ENCODE data around the gene WNT6.

Gene WNT6

GRCh38 chr2:218877891-218878290 lies 18.3 kb downstream of the WNT6 start:
- Histone ChIP-seq H3K27me3 (no peaks in the 10 kb centered on the region), H3K9me3 (no peaks in the 10 kb centered on the region), H3K4me1 (peaks cover 38% of the 10 kb centered on the region), H3K36me3 (no peaks in the 10 kb centered on the region), H3K4me3 (ENCODE audit: low read depth, low read length) (no peak overlapping the region)
- peak; percentile 32 for DNase-seq
- no peak for TF ChIP-seq CTCF (IDR thresholded peaks at IDR 0.05; ENCODE audit: low read depth, low read length)

DNA sequence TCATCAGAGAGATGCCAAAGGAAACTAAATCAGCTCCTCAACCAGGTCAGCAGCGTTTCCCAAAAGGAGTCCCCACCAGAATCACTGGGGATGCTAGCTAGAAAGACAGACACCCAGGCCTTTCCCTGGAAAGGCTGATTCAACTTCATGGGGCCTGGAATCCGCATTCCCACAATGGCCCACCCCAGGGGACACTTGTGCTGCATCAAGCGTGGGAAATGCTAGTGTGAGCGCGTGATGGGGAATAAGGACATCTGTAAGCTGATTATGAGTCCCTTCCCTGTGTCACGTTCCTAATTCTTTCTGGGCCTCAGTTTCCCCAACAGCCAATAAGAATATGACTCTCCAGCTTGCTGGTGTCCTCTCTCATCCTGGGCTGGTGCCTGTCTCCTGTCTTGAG lies 18.9 kb downstream of the WNT6 start:
- H3K9me3 ChIP-seq = no peaks in the 10 kb centered on the region
- TF ChIP-seq CTCF (IDR thresholded peaks at IDR 0.05; ENCODE audit: low read depth, low read length) = no peak
- peak; percentile 44 for DNase-seq
- H3K27me3 ChIP-seq = no peaks in the 10 kb centered on the region
- H3K4me1 ChIP-seq = peaks cover 40% of the 10 kb centered on the region
- H3K4me3 ChIP-seq (ENCODE audit: low read depth, low read length) = no peak overlapping the region
- no peaks in the 10 kb centered on the region for H3K36me3 ChIP-seq

DNA sequence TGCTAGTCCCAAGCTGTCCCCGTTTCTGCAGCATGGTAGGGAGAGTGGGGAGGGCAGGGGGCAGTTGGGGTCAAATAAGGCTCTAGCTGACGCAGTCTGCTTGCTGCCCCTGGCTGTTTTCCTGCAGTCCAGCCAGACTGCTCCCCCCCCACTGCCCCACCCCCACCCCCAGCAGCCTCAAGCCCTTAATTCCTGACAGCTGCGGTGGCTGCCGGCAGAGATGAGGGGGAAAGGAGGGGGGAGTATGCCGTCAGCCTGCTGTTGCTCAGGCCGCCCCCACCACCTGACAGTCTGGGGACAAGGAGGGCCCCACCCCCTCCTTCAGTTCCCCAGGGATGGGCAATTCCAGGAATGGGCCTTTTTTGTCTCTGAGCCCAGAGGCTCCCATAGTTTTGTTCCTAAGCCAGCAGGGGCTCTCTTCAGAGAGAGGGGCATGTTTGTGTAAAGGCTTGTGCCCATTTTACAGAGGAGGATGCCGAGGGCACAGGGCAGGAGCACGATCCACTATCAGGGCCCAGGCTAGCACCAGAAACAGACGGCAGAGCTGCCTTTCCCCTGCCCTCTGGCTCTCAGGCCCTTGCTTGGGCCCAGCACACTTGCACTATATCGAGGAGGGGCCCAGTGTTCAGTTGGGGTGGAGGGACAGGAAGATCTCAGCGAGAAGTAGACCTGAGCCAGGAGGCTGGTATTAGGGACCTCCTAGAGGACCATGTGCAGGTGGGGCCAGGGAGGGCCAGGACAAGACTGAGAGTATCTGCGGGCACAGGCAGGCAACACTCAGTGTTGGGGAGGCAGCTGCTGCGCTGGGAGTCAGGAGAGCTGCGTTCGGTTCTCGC lies 19.5 kb downstream of the WNT6 start:
- TF ChIP-seq CTCF (IDR thresholded peaks at IDR 0.05; ENCODE audit: low read depth, low read length) = no peak
- Histone ChIP-seq H3K36me3 (no peaks in the 10 kb centered on the region), H3K27me3 (no peaks in the 10 kb centered on the region), H3K9me3 (no peaks in the 10 kb centered on the region), H3K4me3 (ENCODE audit: low read depth, low read length) (no peak overlapping the region), H3K4me1 (peaks cover 40% of the 10 kb centered on the region)
- DNase-seq = peak; percentile 70

- Histone ChIP-seq H3K27me3 (no peaks in the 10 kb centered on the region), H3K9me3 (no peaks in the 10 kb centered on the region), H3K36me3 (no peaks in the 10 kb centered on the region), H3K4me1 (peaks cover 40% of the 10 kb centered on the region), H3K4me3 (ENCODE audit: low read depth, low read length) (peak overlapping the region; percentile 32)
- no peak for DNase-seq
- no peak for TF ChIP-seq CTCF (IDR thresholded peaks at IDR 0.05; ENCODE audit: low read depth, low read length)
Measured at GRCh38 chr2:218879776-218880101, 20.1 kb downstream of the WNT6 start.

GRCh38 chr2:218880102-218880858 lies 20.7 kb downstream of the WNT6 start, which contains the start of gene WNT10A:
Gene WNT10A, plus strand, starts transcription at chr2:218880852. Its CDS starts 144 bp downstream, at chr2:218880996.
- H3K36me3 ChIP-seq = no peaks in the 10 kb centered on the region
- peak within 1 kb of the TSS; percentile 32 for H3K4me3 ChIP-seq (ENCODE audit: low read depth, low read length)
- H3K4me1 ChIP-seq = peaks cover 40% of the 10 kb centered on the region
- TF ChIP-seq CTCF (IDR thresholded peaks at IDR 0.05; ENCODE audit: low read depth, low read length) = no peak
- H3K27me3 ChIP-seq = no peaks in the 10 kb centered on the region
- peak; percentile 33 for DNase-seq
- H3K9me3 ChIP-seq = no peaks in the 10 kb centered on the region

Data from BE2C (cell line).